ENCODE data around the gene C16orf86. TPM values are rescaled to one million over a fixed set of nuclear protein-coding genes. Genes with fewer than 3 reads are reported as not detected.

C16orf86 gene
- total RNA-seq, 4 donors from 2014 or later: 15.9 to 31.2 (median 25.5) TPM

- TF ChIP-seq POLR2A (IDR thresholded peaks at IDR 0.05) (no peak), EP300 (IDR thresholded peaks at IDR 0.05) (no peak), CTCF (IDR thresholded peaks at IDR 0.05) (no peak)
- H3K9me3 ChIP-seq: no peaks in the 10 kb centered on the region
- no peak for DNase-seq (ENCODE audit: low spot score in 2 of 2)
- H3K27me3 ChIP-seq: peaks cover 0 to 22% of the 10 kb centered on the region in 2 donors
- peaks cover 0 to 31% (median 0%) of the 10 kb centered on the region in 3 donors for H3K36me3 ChIP-seq
- 91 to 94% methylated on average over 17 to 18 of the region's 18 CpGs for WGBS, 2 donors
- H3K4me3 ChIP-seq: no peak overlapping the region
- H3K4me1 ChIP-seq: peaks cover 0 to 38% (median 23%) of the 10 kb centered on the region in 4 donors
- no peak overlapping the region for H3K27ac ChIP-seq
Observed at GRCh38 chr16:67657751-67658518, 8.7 kb upstream of the C16orf86 start.

GRCh38 chr16:67658849-67659674 lies 7.6 kb upstream of the C16orf86 start:
- H3K4me1 ChIP-seq: peaks cover 0 to 31% (median 17%) of the 10 kb centered on the region in 4 donors
- TF ChIP-seq POLR2A (IDR thresholded peaks at IDR 0.05) (no peak), CTCF (IDR thresholded peaks at IDR 0.05) (no peak), EP300 (IDR thresholded peaks at IDR 0.05) (no peak)
- peak overlapping the region; percentile 64 to 92 (median 77) for H3K4me3 ChIP-seq
- WGBS, 2 donors: 33 to 62% methylated on average over 11 to 19 of the region's 21 CpGs
- peak overlapping the region in 2 of 4 donors; percentile 90 to 100 for H3K27ac ChIP-seq
- DNase-seq (ENCODE audit: low spot score in 2 of 2): no peak
- peaks cover 0 to 12% of the 10 kb centered on the region in 2 donors for H3K27me3 ChIP-seq
- H3K9me3 ChIP-seq: no peaks in the 10 kb centered on the region
- H3K36me3 ChIP-seq: peaks cover 0 to 42% (median 0%) of the 10 kb centered on the region in 3 donors

DNA sequence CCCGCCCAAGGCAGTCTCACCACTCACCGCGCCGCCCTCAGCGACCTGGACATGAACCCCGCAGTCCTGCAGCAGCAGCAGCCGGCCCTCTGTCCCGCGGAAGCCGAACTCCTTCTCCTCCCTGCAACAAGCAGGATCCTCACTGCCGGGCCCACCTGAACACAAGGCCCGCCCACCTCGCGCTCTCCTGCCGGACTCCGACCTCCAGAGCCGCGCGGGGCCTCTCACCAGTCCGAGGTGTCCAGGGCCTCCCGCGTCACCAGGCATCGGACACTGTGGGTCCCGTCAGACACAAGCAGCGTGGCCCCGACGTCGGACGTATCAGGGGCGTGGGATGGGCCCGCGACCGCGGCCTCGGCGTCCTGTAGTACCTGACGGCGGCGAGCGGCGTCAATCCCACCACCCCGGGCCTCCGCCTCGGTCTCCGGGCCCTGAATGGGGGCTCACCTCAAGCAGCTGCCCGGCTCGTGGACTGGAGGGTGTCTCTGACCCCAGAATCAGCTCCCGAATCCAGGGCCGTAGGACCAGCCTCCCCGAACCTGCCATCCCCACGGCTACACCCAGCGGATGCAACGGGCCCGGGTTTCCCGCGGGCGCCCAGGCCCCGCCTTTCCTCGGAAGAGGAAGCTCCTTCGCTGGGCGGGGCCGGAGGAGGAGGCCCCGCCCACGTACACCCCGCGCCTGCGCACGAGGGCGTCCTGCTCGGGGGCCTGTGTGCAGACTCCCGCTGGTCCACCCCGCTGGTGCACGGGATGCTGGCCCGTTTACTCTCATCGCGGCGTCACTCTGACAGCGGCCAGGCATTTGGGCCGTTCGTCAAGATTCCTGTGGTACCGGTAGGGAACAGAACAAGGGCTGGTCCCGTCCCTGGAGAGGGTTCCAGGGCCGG lies 6.7 kb upstream of the C16orf86 start, which contains the start of gene ACD:
TSS of gene ACD (minus strand) at position 586 of the 889 bp plus-strand sequence. CDS start at position 546, 40 bp downstream.
- TF ChIP-seq EP300 (IDR thresholded peaks at IDR 0.05): peak; percentile 89 to 98
- peak in 1 of 5 experiments; percentile 6 for TF ChIP-seq CTCF (IDR thresholded peaks at IDR 0.05)
- TF ChIP-seq POLR2A (IDR thresholded peaks at IDR 0.05): peak; percentile 95
- peak; percentile 85 to 86 for DNase-seq (ENCODE audit: low spot score in 2 of 2)
- peak within 1 kb of the TSS; percentile 90 to 100 (median 96) for H3K27ac ChIP-seq
- WGBS, 2 donors: 0 to 1% methylated on average over 35 to 49 of the region's 83 CpGs
- peaks cover 0 to 49% (median 0%) of the 10 kb centered on the region in 3 donors for H3K36me3 ChIP-seq
- peaks cover 0 to 3% of the 10 kb centered on the region in 2 donors for H3K27me3 ChIP-seq
- no peaks in the 10 kb centered on the region for H3K9me3 ChIP-seq
- H3K4me1 ChIP-seq: peaks cover 0 to 34% (median 17%) of the 10 kb centered on the region in 4 donors
- peak within 1 kb of the TSS; percentile 64 to 92 (median 77) for H3K4me3 ChIP-seq

DNA sequence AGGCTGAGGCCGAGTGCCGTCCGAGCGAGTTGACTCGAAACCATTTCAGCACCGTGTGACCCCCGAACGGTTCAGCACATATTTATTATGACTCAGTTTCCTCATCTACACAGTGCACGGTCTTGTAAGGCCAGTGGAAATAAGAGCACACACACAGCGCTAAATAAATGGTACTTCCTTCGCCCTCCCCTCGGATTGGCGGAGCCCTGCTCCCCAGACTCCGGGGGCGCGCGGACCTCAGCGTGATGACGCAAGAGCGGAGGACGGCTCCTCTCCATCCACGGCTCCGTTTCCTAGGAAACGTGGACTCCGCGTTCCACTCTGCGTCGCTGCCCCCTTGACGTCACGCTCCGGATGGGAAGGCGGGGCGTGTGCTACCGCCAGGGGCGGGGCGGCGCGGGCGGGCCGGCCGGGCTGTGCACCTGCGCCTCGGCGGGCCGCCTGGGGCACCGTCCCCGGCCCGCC lies 6.0 kb upstream of the C16orf86 start, which contains the start of gene PARD6A:
TSS of gene PARD6A (plus strand) at position 397 of the 465 bp plus-strand sequence. CDS start 79 bp downstream, outside the sequence.
- Histone ChIP-seq H3K27me3 (no peaks in the 10 kb centered on the region), H3K27ac (peak within 1 kb of the TSS; percentile 90 to 100 (median 96)), H3K4me3 (peak within 1 kb of the TSS; percentile 64 to 92 (median 77)), H3K36me3 (peaks cover 0 to 52% (median 0%) of the 10 kb centered on the region in 3 donors), H3K9me3 (no peaks in the 10 kb centered on the region), H3K4me1 (peaks cover 0 to 41% (median 20%) of the 10 kb centered on the region in 4 donors)
- peak; percentile 90 to 91 for DNase-seq (ENCODE audit: low spot score in 2 of 2)
- TF ChIP-seq CTCF (IDR thresholded peaks at IDR 0.05) (peak in 1 of 5 experiments; percentile 31), POLR2A (IDR thresholded peaks at IDR 0.05) (no peak), EP300 (IDR thresholded peaks at IDR 0.05) (peak; percentile 78 to 86)
- WGBS, 2 donors: 0% methylated on average over 10 to 45 of the region's 48 CpGs
